ACHN (cell line): ENCODE data around the gene CEP192.

Source experiments
- DNase-seq: peaks from one replicate; pipeline ENCODE4 v3.0.0-alpha.2; 2015
- in situ Hi-C: cut with HindIII; loops from 2 replicates; pipeline ENCODE4 v1.10.0; 2017; ENCODE audit warnings: low sequenced_read_pairs, low pct_ligation_motif_present, low pct_unique_long_range_greater_than_20kb

Gene CEP192

DNA sequence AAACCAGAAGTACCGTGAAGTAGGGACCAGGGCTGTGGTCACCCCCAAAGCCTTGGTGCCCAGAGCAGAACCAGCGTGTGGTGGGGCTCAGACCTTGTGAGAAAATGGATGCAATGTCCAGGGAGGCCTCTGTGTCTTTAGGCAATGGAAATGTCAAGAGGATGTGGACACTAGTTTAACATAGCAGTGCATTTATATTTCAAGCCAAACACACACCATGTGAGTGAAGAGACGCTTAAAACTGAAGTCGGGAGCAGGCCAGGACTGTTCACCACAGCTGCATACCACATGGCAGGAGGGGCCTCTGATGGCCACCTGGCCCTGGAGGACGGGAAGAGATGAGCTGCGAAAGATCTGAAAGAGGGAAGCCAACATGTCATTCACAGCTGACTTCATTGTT lies 140.1 kb downstream of the CEP192 start:
- no peak for DNase-seq
- in situ Hi-C loops: no loop called here

DNA sequence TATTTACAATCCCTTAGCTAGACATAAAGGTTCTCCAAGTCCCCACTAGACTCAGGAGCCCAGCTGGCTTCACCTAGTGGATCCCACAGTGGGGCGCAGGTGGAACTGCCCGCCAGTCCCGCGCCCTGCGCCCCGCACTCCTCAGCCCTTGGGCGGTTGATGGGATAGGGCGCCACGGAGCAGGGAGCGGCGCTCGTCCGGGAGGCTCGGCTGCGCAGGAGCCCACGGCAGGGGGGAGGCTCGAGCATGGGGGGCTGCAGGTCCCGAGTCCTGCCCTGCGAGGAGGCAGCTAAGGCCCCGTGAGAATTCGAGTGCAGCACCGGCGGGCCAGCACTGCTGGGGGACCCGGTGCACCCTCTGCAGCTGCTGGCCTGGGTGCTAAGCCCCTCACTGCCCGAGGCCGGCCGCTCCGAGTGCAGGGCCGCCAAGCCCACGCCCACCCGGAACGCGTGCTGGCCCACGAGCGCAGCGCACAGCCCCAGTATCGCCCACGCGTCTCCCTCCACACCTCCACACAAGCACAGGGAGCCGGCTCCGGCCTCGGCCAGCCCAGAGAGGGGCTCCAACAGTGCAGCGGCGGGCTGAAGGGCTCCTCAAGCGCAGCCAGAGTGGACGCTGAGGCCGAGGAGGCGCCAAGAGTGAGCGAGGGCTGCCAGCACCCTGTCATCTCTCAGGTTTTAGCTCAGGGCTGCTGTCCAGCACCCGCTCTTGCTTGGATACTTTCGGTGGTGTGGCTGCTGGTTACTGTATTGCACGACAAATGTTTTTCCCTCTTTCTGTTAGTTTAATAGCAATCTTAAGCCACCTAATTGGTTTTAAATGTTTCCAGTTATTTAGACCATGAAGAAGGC lies 143.6 kb downstream of the CEP192 start:
- in situ Hi-C loops: no loop called here

DNA sequence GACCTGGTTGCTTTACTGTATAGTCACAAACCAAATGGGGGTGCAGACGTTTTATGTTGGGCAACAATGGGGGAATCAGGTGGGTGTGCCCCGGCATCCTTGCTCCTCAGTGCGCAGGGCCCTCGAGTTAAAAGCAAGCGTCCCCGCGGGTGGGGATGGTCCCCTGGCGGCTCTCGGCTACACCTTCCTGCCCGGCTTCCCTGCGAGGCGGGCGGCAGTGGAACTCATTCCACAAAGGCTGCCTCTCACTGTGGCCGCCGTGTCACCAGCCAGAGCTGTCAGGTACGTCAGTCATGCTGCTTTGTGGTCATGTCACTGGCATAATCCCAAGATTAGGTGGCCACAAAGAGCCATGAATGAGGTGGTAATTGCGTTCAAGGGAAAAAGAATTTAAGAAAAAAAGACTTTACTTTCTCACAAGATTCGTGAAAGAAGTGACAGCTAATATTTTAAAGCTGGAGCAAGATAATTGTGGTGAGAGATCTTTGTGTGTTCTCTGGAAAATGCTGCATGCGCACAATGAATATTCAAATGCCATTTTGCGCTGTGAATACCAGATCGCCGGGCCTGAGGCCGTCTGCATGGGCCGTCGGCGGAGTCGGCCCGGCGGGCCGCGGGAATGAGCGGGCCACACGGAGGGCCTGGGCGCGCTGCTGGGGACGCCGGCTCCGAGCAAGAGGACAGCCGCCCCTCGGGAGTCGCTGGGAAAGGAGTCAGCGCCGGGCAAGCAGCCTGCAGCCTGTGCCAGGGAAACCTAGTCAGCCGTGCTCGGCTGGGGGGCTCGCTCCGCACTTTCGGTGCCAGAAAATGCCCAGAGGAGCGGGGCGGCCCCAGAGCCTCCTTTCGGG lies 145.1 kb downstream of the CEP192 start:
- no peak for DNase-seq
- in situ Hi-C loops: no loop called here

More for the DNA sequence above, 143.6 kb downstream of the CEP192 start:
- DNase-seq: no peak

DNA sequence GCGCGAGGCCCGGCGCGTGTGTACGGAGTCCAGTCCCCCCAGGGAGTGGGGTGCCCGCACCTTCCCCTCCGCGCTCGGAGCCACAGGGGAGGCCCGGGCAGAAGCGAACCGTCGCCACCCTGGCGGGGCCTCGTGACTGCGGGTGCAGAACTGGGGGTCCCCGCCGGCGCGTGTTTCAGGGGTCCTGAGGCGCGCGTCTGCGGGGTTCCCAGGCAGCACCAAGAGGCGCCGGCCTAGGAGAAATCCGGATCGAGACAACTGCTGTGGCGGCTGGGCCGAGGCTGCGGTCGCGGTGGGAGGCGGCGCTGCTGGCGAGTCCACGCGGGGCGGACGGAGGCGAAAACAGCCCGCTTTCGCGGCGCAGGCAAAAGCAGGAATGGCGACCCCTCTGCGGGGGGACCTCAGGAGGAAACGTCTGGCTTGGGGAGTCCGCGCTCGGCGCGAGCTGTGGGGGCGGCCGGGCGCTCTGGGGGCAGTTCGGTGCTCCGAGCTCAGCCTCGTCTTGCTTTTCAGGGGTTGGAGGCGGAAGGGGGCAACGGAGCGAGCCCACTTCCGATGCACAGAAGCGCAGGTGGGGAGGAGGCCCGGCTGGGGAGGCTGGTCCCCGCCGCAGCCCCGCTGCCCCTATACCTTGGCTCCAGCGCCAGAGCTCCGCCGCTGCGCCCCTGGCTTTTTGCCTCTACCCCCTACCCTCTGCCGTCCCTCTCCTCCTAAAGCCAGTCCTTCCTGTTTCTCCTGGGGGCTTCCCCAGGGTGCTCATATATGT lies 145.9 kb downstream of the CEP192 start:
- no peak for DNase-seq
- in situ Hi-C loops: no loop called here

DNA sequence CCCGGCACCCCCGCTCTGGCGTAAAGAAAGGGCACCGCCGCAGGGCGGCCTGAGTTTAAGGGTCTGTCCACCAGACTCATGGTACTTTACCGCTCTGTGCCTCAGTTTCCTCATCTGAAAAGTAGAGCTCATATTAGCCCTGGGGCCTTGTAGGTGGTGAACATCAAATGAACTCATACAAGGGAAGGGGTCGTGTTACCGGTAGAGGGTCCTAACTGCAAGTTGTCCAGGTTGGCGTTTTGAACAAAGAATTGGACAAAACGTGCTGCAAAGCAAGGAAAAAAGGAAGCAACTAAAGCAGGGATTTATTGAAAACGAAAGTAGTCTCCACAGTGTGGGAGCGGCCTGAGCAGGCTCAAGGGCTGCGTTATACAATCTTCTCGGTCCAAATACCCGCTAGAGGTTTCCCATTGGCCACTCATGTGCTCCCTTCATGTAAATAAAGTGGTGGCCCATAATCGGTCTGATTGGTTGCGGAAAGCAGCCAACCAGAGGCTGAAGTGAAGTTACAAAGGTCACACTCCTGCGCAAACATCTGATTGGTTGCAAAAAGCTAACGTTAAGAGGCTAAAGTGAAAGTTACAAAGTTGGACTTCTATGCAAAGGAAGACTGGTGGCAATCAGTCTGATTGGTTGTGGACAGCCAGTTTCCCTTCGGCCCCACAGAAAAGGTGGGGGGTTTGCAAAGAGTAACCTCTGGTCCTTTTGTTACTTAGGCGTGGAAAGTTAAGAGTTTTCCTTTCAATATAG lies 146.7 kb downstream of the CEP192 start:
- in situ Hi-C loops: no loop called here
- no peak for DNase-seq

DNA sequence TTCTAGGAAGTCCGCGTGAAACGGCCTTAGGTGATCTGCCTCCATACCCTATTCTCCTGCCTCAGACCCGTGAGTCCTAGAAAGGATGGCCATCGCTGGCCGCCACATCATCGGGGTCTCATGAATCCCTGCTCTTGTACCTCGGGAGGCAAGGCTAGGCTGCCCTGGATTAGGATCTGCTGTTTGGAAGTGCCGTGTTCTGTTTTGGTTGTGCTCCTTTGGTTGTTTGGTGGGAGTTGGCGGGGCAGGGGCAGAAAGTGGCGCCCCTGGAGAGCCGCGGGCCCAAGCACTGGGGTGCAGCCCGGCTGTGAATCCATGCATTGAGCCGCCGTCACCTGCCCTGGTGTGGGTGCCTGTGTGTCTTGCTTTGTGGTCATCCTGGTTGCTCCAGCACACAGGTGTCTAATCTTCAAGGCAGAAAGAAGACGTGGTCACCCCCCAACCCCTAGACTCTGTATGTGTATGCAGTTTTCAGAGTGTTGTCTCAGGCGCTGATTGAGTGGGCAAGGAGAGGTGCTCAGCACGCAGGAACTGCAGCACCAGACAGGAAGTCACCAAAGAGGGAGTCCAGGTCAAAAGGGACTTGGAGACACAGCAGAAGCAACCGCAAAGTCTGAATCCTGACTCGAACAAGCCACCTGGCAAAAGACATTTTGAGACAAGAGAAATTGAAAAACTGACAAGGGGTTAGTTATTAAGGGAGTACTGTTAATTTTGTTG lies 147.4 kb downstream of the CEP192 start:
- in situ Hi-C loops: no loop called here
- DNase-seq: no peak

DNA sequence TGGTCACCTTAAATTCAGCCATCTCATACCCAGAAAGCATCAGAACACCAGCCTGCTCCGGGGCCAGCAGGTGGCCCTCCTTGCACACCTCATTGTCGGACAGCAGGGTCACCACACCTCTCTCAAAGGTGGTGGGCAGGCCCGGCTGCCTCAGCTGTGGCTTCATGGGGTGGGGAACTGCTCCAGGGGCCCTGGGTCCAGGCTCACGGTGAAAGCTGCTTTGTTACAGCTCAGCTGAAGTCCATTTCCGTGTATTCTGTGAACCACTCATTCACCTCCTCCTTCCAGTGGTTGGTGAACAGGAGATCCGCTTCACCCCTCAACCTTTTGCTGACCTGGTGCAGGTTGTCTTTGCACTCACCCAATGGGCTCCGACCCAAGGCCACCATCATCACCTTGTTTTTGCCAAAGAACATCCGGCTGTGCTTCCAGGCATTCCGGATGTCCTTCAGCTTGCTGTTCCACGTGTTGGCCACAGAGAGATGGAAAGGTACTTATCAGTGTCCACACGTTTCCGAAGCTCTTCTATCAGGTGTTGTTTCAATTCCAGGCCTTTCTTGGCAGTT lies 148.8 kb downstream of the CEP192 start:
- in situ Hi-C loops: no loop called here
- DNase-seq: no peak

DNA sequence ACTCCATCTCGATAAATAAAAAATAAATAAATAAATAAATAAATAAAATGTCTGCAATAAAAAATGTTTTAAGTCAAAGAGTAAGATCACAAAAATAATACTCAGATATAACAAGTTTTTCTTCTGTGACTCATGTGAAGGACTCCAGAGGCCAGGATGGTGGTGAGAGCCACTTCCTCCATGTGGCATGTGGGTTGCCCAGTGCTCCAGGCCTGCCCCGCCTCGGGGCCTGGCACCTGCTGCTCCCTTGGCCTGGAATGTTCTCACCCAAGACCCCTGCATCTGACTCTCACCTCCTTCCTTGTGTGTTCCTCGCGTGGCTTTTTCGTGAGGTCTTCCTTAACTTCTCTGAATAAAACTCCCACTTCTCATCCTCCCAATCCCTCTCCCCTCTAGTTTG lies 150.0 kb downstream of the CEP192 start:
- DNase-seq: no peak
- in situ Hi-C loops: no loop called here

DNA sequence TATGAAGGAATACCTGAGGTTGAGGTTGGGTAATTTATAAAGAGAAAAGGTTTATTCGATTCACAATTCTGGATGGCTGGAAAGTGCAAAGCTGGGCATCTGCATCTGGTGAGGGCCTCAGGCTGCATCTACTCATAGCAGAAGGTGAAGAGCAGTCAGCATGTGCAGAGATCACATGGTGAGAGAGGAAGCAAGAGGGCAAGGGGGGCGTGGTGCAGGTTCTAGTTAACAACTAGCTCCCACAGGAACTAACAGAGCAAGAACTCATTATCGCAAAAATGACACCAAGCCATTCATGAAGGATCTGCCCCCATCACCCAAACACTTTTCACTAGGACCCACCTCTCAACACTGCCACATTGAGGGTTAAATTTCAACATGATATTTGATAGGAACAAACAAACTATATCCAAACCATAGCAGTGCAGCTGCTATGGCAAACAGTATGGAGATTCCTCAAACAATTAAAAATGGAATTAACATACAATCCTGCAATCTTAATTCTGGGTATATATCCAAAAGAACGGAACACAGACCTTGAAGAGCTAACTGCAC lies 154.6 kb downstream of the CEP192 start:
- no peak for DNase-seq

DNA sequence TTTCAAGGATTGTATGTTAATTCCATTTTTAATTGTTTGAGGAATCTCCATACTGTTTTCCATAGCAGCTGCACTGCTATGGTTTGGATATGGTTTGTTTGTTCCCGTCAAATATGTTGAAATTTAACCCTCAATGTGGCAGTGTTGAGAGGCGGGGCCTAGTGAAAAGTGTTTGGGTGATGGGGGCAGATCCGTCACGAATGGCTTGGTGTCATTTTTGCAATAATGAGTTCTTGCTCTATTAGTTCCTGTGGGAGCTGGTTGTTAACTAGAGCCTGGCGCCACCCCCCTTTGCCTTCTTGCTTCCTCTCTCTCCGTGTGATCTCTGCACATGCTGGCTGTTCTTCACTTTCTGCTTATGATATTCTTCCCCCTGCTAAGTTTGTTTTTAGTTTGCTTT lies 156.0 kb downstream of the CEP192 start:
- in situ Hi-C loops: no loop called here
- DNase-seq: no peak

More for the DNA sequence above, 154.6 kb downstream of the CEP192 start:
- in situ Hi-C loops: no loop called here

DNA sequence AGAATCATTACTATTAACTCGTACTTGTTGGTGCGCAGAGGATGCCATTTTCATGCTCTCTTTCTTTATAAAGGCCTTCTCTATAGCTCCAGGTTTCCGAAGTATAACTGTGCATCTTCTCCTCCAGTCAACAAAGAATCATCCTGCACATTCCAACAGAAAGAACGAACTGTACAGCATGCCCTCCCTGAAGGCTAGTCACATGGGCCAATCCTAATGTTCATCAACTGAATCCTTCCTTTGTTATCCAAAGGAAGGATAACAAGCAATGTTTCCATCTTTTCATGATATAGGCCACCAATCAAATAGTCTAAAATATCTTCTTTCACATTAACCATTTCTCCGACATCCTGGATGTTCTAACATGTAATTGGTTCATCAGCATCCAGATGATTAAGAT lies 160.5 kb downstream of the CEP192 start:
- no peak for DNase-seq
- in situ Hi-C loops: no loop called here

DNA sequence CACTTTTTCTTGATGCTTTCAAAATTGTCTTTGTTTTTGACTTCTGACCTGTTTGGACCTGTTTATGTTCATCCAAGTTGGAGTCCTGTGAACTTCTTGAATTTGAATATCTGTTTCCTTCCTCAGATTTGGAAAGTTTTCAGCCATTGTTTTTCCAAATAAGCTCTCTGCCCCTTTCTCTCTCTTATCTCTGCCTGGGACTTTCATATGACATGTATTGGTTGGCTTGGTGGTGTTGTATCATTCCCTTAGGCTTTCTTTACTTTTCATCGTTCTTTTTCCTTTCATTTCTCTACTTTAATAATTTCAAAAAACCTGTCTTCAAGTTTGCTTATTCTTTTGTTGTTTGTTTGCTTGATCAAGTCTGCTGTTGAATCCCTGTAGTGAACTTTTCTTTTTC lies 167.3 kb downstream of the CEP192 start:
- no peak for DNase-seq

DNA sequence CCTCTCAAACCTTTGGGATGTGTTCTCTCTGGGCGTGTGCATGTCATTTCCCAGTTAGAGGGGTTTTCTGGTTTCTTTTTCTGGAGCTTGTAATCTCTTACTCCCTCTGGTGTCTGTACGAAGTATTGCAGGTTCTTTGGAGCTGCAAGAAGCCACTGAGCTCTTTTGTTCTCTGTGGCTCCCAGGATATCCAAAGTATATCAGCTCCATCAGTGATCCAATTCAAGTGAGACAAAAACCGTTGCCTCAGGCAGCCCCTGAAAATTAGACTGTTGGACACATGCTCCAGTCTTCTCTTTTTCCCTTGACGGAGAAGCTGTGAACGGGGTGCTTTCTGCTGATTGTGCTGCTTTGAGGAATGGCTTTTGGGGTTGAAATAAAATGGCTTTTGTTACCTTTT lies 168.4 kb downstream of the CEP192 start:
- peak; percentile 63 for DNase-seq
- in situ Hi-C loops: no loop called here

More for the DNA sequence above, 167.3 kb downstream of the CEP192 start:
- in situ Hi-C loops: no loop called here

DNA sequence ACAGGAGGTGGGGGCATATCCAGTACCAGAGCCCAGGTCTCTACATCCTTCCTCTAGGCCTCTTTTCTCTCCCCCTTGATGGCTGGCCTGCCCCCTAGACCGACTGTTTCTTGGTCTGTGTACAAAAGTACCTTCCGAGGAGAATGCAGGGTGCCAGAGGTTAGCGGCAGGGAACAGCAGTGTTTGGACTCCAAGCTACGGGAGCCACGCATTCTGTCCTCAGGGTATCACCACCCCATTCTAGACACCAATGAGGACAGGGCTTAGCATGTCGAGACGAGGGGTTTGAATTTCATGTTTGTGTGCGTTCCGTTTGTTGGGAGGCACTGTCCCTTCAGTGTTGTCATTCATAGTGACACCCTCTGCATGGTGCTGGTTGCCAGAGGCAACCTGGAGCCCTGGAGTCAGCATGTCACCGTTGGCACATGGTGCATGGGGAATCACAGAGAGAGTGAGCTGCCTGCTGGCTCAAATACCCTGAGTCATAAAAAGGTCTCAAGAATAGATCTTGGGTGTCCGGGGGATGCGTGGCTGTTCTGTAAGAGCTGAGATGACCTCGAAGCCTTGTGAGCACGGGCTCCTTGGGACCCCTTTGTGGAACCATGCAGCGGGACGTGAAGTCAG lies 170.2 kb downstream of the CEP192 start:
- DNase-seq: no peak
- in situ Hi-C loops: no loop called here

DNA sequence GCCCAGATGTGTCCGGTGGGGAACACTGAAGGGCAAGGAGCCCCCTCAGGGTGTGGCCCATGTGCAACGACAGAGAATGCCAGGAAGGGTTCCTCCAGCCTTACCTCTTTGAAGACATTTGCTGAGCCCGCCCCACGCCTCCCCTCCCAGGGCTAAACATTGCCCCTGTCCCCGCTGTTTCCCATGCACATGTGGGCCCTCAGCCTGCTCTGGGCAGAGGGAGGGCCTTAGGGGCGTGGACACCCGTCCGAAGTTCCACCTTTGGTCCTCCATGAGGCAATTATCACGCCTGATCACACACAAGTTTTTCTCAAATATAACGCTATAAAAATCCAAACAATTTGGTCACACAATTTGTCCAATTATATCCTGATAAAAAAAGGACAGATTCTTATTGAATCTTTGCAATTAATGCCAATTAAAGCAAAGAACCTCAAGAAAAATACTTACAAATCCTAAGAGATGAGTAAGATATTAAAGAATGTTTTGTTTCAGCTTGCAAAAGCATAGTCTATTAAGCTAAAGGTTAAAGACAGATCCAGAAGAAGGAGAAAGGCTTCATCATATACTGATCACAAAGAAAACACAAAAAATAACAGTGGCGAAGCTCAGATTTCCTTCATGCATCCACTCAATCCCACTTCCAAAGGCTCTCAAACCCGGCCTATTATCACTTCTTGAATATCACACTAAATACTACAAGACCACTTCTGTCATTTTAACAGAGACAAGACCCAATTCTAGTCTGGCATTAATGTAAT lies 172.2 kb downstream of the CEP192 start:
- in situ Hi-C loops: no loop called here

DNA sequence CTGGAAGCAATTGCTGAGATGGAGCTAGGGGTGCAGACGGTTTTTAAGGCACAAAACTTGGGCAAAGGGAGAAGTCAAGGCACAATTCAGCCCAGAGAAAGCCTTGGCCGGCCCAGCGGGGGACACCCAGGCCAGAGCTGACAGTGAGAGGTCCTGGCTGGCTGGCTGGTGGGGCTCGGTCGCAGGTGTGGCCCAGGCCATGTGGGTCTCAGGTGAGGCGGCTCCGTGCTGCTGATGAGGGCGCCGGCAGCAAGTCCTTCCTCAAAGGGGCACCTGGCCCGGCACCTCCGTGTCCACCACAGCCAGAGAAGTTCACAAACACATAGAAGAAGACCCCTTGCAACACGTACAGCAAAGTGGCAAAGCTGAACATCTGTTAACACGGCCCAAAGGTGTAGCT lies 173.2 kb downstream of the CEP192 start:
- in situ Hi-C loops: no loop called here

More for the DNA sequence above, 172.2 kb downstream of the CEP192 start:
- DNase-seq: no peak

More for the DNA sequence above, 173.2 kb downstream of the CEP192 start:
- DNase-seq: no peak
